TTC549 (cell line): Measurements from ENCODE around the gene PLK5.
"Not testable (repeated sequence)": the region's sequence is repeated elsewhere in the genome, so short reads cannot be mapped to it uniquely, and the experiment has no call there.

ENCODE experiments used
- FAIRE-seq: peaks from 2 replicates; lab custom pipeline; 2012; peaks lifted over from hg19 to GRCh38; lab: Jason Lieb, UNC

PLK5 gene

DNA sequence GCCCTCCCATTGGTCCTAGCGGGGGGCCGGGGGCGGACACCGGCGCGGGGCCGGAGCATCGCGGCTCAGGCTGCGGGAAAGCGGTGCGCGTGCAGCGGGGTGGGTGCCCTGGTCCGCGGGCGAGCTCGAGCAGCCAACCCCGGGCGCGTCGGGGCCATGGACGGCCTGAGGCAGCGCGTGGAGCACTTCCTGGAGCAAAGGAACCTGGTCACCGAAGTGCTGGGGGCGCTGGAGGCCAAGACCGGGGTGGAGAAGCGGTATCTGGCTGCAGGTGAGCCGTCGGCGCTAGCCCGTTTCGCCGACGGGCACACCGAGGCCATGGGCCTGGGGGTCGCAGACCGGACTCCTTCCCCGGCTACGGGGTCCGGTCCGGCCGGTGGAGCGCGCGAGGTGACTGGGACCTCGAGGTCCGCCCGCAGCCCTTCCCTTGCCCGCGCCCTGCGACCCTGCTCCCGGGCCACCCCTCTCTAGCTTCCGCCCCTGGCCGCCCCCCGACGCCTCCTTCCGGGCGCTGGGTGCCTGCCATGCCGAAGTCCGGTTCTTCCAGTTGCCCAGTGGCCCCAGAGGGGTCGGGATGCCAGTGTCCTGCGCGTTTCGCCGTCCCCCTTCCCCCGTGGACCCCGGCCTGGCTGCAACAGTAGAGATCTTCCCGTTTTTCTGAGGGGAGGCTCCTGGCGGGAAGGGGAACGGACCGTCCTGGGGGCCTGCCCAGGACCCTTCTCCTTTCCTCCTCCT, 32.6 kb upstream of the PLK5 start, which contains the start of gene REEP6:
TSS of gene REEP6 (plus strand) at position 68 of the 735 bp plus-strand sequence. CDS start at position 157, 89 bp downstream.
- no peak for FAIRE-seq

DNA sequence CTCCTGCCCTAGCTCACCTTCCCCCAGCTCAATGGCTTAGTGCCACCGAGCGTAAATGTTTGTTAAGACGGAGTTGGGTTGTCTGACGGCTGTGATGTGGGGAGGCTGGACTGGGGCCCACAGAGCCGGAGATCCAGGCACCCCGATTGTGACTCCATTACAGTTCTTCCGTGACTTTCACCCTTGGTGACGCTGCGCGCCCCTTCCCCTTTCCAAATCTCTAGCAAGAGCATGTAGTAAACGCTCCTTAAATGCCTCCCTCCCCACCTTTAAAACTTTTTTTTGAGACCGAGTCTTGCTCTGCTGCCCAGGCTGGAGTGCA, 32.1 kb upstream of the PLK5 start:
- no peak for FAIRE-seq

DNA sequence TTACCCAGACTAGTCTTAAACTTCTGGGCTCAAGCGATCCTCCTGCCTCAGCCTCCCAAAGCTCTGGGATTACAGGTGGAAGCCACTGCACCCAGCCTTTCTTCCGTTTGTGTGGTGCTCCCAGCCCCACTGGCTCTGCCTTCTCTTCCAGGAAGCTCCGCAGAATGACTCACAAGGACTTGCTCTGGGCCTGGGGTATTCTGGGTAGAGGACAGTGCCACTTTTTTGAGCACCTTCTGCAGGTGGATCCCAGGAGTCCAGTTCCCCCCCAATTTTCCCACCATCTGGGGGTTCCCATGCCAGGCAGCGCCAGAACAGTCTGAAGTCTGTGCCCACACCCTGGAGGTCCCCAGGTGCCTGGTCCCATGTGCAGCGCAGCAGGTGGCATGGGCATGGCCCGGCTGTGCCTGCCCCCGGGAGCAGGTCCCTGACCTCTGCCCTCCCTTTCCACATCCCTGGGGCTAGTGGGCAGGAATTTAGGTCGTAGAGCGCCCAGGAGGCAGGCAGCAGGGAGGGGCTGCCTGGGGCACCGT, 31.3 kb upstream of the PLK5 start:
- no peak for FAIRE-seq

DNA sequence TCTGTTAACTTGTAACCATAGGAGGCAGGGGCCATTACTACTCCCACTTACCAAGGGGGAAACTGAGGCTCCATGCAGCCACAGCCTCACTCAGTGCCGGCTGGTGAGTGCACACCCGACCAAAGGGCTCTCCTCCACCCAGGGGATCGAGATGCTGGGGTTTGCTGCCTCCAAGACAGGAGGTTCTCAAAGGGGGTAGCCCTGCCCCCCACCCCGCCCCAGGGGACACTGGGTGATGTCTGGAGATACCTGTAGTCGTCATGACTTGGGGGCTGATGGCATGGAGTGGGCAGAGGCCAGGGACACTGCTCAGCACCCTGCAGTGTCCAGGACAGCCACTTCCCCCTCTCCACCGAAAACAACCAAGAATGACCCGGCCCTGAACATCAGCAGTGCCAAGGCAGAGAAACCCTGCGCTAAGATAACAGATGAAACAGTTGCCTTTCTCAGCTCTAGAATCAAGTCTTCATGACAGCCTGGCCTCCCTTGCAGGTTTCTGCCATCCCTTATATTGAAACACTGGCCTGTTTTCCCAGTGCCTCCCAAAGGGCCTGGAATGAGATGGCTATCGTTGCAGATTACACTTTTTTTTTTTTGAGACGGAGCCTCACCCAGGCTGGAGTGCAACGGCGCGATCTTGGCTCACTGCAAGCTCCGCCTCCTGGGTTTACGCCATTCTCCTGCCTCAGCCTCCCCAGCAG, 29.6 kb upstream of the PLK5 start:
- no peak for FAIRE-seq

DNA sequence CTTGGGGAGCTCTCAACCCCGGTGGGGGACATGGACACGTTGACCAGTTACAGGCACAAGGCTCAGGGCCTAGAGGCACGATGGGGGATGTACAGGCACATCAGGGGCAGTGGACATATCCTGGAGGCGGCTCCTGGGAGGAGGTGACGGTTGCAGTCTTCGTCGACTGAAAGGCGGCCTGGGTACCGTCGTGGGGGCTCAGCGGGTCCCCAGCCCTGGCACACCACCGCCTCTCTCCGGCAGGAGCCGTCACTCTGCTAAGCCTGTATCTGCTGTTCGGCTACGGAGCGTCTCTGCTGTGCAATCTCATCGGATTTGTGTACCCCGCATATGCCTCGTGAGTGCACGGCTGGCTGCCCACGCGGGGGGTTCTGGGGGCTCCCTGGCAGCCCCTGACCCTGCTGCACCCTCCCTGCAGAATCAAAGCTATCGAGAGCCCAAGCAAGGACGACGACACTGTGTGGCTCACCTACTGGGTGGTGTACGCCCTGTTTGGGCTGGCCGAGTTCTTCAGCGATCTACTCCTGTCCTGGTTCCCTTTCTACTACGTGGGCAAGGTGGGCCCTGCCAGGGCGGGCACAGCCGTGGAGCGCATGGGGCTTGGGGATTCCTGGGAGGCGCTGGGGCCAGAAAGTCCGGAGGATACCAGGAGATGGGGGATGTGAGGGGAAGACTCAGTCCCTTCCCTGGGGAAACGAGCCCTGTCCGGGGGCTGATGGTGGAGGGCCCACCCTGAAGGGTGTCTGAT, 28.7 kb upstream of the PLK5 start:
- FAIRE-seq: no peak

DNA sequence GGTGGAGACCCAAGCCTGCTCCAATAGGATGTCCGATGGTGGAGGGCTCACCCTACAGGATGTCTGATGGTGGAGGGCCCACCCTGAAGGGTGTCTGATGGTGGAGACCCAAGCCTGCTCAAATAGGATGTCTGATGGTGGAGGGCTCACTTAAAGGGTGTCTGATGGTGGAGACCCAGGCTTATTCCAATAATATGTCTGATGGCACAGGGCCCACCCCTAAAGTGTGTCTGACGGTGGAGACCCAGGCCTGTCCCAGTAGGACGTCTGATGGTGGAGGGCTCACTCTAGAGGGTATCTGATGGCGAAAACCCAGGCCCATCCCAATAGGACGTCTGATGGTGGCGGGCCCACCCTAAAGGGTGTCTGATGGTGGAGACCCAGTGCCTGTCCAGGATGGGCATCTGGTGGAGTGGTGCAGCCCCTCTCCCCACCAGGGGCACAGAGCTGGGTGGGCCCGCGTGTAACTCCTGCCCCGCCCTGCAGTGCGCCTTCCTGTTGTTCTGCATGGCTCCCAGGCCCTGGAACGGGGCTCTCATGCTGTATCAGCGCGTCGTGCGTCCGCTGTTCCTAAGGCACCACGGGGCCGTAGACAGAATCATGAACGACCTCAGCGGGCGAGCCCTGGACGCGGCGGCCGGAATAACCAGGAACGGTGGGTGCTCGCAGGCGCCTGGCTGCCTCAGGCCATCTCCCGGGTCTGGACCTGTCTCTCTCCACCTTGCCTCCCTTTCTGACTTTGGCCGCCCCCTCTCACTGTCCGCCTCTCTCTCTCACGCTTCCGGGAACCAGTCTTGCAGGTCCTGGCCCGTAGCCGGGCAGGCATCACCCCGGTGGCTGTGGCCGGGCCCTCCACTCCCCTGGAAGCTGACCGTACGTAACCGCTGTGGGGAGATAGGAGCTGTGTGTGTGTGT, 27.8 kb upstream of the PLK5 start:
- FAIRE-seq: no peak

DNA sequence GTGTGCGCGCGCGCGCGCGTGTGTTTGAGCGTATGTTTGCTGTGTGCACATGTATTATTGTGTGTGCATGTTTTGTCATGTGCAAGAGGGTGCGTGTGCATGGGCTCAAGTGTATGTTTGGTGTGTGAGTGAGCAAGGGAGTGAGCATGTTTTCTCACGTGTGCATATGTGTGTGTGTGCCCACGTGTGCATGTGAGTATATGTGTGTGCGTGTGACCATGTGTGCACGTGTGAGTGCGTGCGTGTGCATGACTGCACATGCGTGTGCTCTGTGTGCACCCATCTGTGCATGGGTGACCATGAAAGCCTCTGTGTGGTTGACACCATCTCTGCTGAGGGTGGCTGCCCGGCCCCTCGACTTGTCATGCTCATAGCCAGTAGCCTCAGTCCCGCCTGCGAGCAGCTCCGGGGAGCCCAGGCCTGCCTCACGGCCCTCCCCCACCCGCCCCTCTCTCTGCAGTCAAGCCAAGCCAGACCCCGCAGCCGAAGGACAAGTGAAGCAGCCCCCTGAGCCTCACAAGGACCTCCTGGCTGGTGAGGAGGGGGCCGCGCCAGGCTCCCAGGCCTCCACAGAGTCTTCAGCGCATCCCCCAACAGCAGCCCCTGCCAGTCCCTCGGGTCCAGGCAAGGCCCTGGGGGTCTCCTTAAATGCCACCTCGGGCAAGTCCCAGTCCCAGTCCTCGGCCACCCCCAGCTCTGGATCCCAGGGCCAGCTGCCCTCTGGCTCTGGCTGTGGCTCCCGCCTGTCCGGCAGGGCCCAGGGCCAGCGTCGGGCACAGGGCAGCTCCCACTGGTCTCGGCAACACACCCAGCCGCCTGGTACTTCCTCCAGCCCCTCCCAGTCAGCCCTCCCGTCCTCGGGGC, 26.9 kb upstream of the PLK5 start:
- no peak for FAIRE-seq

DNA sequence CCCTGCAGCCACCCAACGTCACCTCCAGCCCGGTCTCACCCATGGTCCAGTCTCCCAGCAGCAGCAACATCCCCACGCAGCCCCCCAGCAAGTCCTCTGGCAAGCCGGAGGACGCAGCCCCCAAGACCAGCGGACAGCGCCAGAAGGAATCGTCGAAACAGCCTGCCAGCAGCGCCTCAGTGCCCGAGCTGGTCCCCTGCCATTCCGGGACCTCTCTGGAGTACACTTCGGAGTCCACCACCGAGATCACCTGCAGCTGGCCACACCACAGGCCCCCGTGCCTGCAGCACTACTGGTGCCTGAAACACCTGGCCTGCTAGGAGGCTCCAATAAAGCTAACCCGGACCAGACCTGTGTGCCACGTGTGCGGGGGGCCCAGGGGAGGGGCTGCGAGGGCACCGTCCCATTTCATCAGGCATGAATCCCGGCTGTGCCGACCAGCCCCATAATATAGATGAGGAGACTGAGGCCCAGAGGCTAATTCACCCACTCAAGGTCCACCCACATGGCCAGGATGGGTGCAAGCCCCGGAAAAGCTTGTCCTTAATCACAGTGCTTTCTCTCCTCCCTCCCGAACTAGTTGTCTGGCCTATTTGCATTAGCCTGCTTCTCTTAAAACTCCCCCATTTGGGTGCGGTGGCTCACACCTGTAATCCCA, 26.2 kb upstream of the PLK5 start:
- FAIRE-seq: no peak

DNA sequence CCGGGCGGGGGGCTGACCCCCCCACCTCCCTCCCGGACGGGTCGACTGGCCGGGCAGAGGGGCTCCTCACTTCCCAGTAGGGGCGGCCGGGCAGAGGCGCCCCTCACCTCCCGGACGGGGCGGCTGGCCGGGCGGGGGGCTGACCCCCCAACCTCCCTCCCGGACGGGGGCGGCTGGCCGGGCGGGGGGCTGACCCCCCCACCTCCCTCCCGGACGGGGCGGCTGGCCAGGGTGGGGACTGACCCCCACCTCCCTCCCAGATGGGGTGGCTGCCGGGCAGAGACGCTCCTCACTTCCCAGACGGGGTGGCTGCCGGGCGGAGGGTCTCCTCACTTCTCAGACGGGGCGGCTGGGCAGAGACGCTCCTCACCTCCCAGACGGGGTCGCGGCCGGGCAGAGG, 24.6 kb upstream of the PLK5 start:
- not testable (repeated sequence) for FAIRE-seq

DNA sequence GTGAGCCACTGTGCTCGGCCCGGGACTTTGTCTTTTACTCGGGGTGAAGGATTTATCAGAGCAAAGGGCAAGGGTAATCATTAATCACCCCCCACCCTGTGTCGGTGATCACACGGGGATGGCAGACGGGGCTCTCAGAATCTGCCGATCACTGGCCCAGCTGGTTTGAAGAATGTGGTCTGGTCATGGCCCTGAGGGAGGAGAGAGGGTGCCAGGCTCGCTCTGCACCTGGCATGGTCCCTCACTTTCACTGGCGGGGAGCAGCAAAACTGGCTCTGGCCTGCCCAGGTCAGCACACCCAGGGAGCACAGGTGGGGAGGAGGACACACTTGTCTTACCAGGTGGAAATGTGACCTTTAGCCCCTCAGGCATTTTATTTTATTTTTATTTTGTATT, 22.7 kb upstream of the PLK5 start:
- FAIRE-seq: no peak

DNA sequence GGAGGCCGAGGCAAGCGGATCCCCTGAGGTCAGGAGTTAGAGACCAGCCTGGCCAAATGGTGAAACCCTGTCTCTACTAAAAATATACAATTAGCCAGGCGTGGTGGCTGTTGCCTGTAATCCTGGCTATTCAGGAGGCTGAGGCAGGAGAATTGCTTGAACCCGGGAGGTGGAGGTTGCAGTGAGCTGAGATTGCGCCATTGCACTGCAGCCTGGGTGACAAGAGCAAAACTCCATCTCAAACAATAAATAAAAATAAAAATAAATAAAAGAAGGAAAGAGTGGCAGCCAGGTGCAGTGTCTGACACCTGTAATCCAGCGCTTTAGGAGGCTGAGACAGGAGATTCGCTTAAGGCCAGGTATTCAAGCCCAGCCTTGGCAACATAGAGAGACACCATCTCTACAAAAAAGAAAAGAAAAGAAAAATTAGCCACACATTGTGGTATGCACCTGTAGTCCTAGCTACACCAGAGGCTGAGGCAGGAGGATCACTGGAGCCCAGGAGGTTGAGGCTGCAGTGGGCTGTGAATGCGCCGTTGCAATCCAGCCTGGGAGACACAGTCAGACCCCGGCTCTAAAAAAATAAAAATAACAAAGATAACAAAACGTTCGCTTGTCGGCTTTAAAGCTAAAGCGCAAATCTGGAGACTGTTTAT, 21.3 kb upstream of the PLK5 start:
- FAIRE-seq: no peak

DNA sequence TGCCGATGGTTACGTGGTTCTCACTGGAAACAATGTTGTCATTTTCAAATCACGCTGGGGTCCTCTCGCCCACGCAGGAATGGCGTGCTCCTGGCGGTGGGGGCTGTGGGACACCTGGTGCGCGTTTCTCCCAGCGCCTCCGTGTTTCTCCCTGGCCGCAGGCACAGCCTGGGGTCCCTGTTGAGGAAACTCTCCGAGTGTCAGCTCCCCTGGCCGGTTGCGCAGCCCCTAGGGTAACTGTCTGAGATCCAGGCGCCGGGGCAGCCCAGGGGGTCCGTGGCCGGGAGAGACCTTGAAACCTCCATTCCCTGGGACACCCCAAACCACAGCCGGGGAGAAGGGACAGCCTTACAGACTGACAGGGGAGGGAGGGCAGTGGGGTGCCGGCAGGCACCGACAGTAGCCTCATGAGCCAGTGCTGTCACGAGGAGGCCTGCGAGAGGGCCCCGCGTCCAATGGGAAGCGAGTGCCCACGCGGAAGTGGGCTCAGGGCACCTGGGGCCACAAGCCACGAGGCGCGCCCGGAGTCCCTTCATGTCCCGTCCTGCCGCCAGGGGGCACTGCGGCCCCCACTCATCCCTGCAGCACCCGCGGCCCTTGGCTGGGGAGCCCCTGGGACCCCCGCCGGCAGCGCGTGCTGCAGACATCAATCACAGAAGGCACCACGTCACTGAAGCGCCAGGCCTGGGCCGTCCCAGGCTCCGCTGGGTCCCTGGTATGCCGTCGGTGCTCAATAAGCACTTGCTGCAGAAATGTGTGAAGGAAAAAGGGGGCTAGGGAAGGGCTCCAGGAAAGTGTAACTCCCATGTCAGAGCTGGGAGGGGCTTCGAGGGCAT, 20.6 kb upstream of the PLK5 start:
- FAIRE-seq: no peak

DNA sequence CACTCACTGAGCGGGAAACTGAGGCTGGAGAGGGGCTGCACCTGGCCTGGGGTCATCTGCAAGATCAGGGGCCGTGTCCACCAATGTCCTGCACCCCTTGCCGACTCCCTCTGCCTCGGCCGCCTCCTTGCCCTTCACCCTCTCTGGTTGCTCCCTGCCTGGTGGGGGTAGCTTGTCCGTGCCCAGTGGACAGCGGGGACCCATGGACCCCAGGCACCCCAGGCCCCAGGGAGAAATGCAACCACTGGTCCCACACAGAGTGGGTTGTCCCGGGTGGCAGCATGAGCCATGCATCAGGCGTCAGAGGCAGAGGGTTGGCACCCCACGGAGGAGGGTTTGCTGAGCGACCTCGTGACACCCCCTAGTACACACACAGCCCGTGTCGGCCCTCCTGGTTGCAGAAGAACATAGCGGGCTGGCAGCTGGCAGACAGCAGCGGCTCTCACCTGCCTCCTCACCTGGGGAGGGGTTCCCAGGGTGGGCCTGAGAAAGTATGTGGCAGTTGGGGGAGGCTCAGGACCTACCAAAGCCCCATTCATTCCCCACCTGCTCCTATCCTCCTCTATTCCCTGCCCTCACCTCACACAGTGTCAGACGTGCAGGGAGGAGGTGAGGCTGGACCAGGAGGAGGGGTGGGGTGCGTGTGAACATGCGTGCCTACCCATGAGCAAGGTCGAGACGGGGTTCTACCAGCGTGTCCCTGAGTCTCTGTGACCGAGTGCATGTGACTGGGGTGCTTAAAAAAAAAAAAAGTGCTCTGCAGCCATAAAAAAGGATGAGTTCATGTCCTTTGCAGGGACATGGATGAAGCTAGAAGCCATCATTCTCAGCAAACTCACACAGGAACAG, 19.7 kb upstream of the PLK5 start:
- no peak for FAIRE-seq

DNA sequence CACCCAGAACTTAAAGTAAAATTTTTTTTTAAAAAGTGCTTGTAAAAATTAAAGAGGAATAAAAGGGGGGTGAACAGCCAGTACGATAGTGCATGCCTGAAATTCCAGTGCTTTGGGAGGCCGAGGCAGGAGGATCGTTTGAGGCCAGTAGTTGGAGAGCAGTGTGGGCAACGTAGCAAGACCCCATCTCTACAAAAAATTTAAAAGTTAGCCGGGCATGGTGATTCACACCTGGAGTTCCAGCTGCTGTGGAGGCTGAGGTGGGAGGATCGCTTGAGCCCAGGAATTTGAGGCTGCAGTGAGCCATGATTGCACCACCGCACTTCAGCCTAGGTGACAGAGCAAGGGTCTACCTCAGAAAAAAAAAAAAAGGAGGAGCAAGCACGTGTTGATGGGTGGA, 18.9 kb upstream of the PLK5 start:
- FAIRE-seq: no peak

DNA sequence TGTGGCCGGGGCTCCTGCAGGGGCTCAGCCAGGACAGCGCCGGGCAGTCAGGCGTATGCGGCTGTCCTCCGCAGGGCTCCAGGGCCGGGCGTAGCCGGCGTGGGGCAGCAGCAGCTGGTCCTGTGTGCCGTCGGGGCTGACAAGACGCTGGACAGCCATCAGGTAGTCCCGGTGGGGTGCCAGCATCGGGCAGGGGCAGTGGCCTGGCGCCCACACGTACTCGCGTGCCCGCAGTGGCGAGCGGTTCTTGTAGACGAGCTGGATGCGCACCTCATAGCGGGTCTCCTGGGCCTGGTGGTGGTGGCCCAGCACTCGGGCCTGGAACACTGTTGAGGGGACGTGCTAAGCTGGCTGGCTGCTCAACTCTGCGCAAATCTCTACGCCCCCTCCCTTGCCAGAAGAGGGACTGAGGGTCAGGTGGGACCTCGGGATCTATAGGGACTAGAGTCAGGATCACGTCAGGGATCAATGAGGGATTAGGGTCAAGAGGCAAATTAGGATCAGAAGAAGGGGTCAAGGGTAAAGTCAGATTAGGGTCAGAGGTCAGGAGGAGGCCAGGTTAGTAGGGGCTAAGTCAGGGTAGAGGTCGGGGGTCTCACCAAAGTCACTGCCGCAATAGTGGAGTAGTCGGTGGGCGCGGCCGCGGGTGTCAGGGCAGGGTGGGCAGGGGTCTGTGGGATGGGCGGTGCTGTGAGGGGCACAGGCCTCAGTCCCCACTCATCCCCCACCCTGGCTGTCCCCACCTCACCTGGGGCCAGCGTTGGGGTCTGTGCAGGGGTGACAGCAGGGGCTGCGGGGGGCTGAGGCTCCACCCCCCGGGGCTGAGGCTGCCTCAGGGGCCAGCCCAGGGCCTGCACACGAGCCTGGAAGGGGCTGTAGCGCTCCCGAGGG, 17.6 kb upstream of the PLK5 start:
- no peak for FAIRE-seq

DNA sequence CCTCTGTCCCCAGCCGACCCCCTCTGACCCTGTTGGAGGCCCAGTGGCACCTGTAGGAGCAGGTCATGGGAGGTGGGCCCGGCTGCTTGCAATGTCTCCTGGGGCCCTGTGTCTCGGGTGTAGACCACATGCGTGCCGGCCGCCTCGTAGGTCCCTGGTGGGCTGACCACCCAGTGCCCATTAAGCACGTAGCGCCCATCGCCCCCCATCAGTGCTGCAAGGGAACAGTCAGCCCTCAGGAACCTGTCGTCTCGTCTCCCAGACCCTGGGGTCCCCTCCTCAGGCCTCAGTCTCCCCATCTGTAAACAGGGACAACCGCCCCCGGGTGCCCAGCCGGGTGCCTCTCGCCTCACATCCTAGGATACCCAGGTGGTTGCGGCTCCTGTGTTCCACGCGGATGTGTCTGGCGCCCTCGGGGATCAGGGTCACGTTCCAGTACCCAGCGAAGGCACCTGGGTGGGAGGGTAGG, 16.7 kb upstream of the PLK5 start:
- no peak for FAIRE-seq
